SU-DHL-6 (cell line): ENCODE results near the gene DHX58.

Source experiments
- EZH2phosphoT487 ChIP-seq: fragments of 200-600 bp; sonication (generic), shearing (Covaris generic); conservative IDR thresholded peaks from 2 replicates; pipeline ENCODE4 v1.6.1; 2018; ENCODE audit warnings: mild to moderate bottlenecking, antibody characterized with exemption, low read length, moderate library complexity, mixed read lengths
- TF ChIP-seq, protein P1 (sequence below): fragments of 200-600 bp; sonication (generic); IDR thresholded peaks from one replicate; pipeline ENCODE4 v1.5.1; 2017; ENCODE audit warnings: antibody characterized with exemption, mild to moderate bottlenecking, low read length, moderate library complexity; ENCODE audit not compliant: insufficient read depth, poor library complexity, severe bottlenecking

- TF ChIP-seq, protein P1, sequence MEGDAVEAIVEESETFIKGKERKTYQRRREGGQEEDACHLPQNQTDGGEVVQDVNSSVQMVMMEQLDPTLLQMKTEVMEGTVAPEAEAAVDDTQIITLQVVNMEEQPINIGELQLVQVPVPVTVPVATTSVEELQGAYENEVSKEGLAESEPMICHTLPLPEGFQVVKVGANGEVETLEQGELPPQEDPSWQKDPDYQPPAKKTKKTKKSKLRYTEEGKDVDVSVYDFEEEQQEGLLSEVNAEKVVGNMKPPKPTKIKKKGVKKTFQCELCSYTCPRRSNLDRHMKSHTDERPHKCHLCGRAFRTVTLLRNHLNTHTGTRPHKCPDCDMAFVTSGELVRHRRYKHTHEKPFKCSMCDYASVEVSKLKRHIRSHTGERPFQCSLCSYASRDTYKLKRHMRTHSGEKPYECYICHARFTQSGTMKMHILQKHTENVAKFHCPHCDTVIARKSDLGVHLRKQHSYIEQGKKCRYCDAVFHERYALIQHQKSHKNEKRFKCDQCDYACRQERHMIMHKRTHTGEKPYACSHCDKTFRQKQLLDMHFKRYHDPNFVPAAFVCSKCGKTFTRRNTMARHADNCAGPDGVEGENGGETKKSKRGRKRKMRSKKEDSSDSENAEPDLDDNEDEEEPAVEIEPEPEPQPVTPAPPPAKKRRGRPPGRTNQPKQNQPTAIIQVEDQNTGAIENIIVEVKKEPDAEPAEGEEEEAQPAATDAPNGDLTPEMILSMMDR, result no peak
- no peak for TF ChIP-seq EZH2phosphoT487
These were observed 24.5 kb downstream of the DHX58 start for GRCh38 chr17:42087736-42088705.
